B cell (primary cell): Measurements from ENCODE around the gene CSMD2.

Source experiments
- EZH2 ChIP-seq: IDR thresholded peaks from 2 replicates; pipeline ENCODE4 v1.6.1; 2012; ENCODE audit warnings: borderline replicate concordance, low read depth, mild to moderate bottlenecking, moderate library complexity, low read length; ENCODE audit not compliant: insufficient read depth, poor library complexity, severe bottlenecking
- TF ChIP-seq, protein P1 (sequence below): fragments of 200-600 bp; IDR thresholded peaks from one replicate; pipeline ENCODE4 v1.8.0; 2022; ENCODE audit warnings: antibody characterized with exemption, mild to moderate bottlenecking

DNA sequence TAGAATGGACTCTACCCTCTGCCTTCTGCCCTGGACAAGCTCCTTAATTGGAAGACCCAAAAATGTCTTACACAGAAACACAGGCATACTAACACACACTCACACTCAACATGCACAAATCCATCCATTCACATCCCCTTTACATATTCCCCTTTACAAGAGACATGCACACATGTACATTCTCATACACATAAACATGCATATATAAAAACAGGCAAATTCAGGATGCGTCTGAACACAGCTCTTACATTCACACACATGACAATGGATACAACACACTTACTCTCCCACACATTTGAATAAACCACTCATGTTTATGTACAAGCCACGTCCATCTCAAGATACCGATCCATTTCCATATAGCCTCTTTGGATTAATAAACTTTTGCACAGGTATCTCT lies 216.7 kb downstream of the CSMD2 start:
- TF ChIP-seq EZH2 = no peak
- TF ChIP-seq, protein P1, sequence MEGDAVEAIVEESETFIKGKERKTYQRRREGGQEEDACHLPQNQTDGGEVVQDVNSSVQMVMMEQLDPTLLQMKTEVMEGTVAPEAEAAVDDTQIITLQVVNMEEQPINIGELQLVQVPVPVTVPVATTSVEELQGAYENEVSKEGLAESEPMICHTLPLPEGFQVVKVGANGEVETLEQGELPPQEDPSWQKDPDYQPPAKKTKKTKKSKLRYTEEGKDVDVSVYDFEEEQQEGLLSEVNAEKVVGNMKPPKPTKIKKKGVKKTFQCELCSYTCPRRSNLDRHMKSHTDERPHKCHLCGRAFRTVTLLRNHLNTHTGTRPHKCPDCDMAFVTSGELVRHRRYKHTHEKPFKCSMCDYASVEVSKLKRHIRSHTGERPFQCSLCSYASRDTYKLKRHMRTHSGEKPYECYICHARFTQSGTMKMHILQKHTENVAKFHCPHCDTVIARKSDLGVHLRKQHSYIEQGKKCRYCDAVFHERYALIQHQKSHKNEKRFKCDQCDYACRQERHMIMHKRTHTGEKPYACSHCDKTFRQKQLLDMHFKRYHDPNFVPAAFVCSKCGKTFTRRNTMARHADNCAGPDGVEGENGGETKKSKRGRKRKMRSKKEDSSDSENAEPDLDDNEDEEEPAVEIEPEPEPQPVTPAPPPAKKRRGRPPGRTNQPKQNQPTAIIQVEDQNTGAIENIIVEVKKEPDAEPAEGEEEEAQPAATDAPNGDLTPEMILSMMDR = no peak
